ENCODE measurements around the gene ARHGAP6.
"Not testable (repeated sequence)": the region's sequence is repeated elsewhere in the genome, so short reads cannot be mapped to it uniquely, and the experiment has no call there.

The ARHGAP6 gene

GRCh38 chrX:11588097-11588496 lies 77.6 kb downstream of the ARHGAP6 start:
- no peak for TF ChIP-seq CTCF (IDR thresholded peaks at IDR 0.05; ENCODE audit: insufficient read depth, low read length, missing control alignments)
- CTCF ChIA-PET: no interaction called here
- no peak overlapping the region for H3K4me3 ChIP-seq (ENCODE audit: low read depth, low read length)
- DNase-seq (ENCODE audit: low read depth, low spot score): no peak
- POLR2A ChIA-PET: no interaction called here

- ChIA-PET CTCF (no interaction called here), POLR2A (no interaction called here)
- no peak for DNase-seq (ENCODE audit: low read depth, low spot score)
- H3K4me3 ChIP-seq (ENCODE audit: low read depth, low read length): no peak overlapping the region
- TF ChIP-seq CTCF (IDR thresholded peaks at IDR 0.05; ENCODE audit: insufficient read depth, low read length, missing control alignments): no peak
Observed at GRCh38 chrX:11585174-11585573, 80.5 kb downstream of the ARHGAP6 start.

GRCh38 chrX:11580789-11581188 lies 84.9 kb downstream of the ARHGAP6 start:
- no peak overlapping the region for H3K4me3 ChIP-seq (ENCODE audit: low read depth, low read length)
- POLR2A ChIA-PET: no interaction called here
- CTCF ChIA-PET: no interaction called here
- no peak for TF ChIP-seq CTCF (IDR thresholded peaks at IDR 0.05; ENCODE audit: insufficient read depth, low read length, missing control alignments)
- no peak for DNase-seq (ENCODE audit: low read depth, low spot score)

- POLR2A ChIA-PET: no interaction called here
Observed at GRCh38 chrX:11579636-11580600, 85.8 kb downstream of the ARHGAP6 start.

GRCh38 chrX:11578301-11578700 lies 87.4 kb downstream of the ARHGAP6 start:
- H3K4me3 ChIP-seq (ENCODE audit: low read depth, low read length); POLR2A ChIA-PET; CTCF ChIA-PET; DNase-seq (ENCODE audit: low read depth, low spot score): not testable (repeated sequence)

More at GRCh38 chrX:11579636-11580600, 85.8 kb downstream of the ARHGAP6 start:
- TF ChIP-seq CTCF (IDR thresholded peaks at IDR 0.05; ENCODE audit: insufficient read depth, low read length, missing control alignments): no peak
- DNase-seq (ENCODE audit: low read depth, low spot score): no peak
- CTCF ChIA-PET: no interaction called here
- H3K4me3 ChIP-seq (ENCODE audit: low read depth, low read length): no peak overlapping the region

- TF ChIP-seq CTCF (IDR thresholded peaks at IDR 0.05; ENCODE audit: insufficient read depth, low read length, missing control alignments): no peak
- POLR2A ChIA-PET: no interaction called here
- H3K4me3 ChIP-seq (ENCODE audit: low read depth, low read length): no peak overlapping the region
- CTCF ChIA-PET: no interaction called here
- no peak for DNase-seq (ENCODE audit: low read depth, low spot score)
Observed at GRCh38 chrX:11577603-11578002, 88.1 kb downstream of the ARHGAP6 start.

- no peak for DNase-seq (ENCODE audit: low read depth, low spot score)
- ChIA-PET CTCF (interaction anchor here (1.6 kb wide), 1 partner anchor 194 kb away, joined by 4 read pairs; no protein-coding TSS in a partner anchor), POLR2A (no interaction called here)
- no peak overlapping the region for H3K4me3 ChIP-seq (ENCODE audit: low read depth, low read length)
- TF ChIP-seq CTCF (IDR thresholded peaks at IDR 0.05; ENCODE audit: insufficient read depth, low read length, missing control alignments): no peak
Observed at GRCh38 chrX:11575332-11575731, 90.4 kb downstream of the ARHGAP6 start.
